Measurements from ENCODE around the gene UCP2. TPM values are rescaled to one million over a fixed set of nuclear protein-coding genes. Genes with fewer than 3 reads are reported as not detected.

The UCP2 gene
- total and polyA plus RNA-seq, 10 of the 15 experiments (the other 5 are each of a cell fraction or from before 2014, with no cell fraction given) = 32.9 to 248 (median 154) TPM

GRCh38 chr11:73961321-73961720 is 21.3 kb downstream of the UCP2 start (continued):
- no peak for TF ChIP-seq MLLT1 (IDR thresholded peaks at IDR 0.05)
- no peak for TF ChIP-seq RUNX3 (IDR thresholded peaks at IDR 0.05; ENCODE audit: low read length)

GRCh38 chr11:73958521-73959141 is 24.0 kb downstream of the UCP2 start:
- ChIA-PET CTCF (interaction anchor here (1.4 kb wide), 1 partner anchor 297 kb away, joined by 4 read pairs; no protein-coding TSS in a partner anchor), SMC1A (ENCODE audit: uncharacterized antibody, unreplicated experiment) (no interaction called here), RAD21 (ENCODE audit: unreplicated experiment) (interaction anchor here (1.0 kb wide), 1 partner anchor 22 kb away, joined by 3 read pairs; no protein-coding TSS in a partner anchor), POLR2A (no interaction called here)
- no TSS peak for BruUV-seq (replicated peaks)
- WGBS (ENCODE audit: insufficient coverage, insufficient replicate concordance, low lambda C conversion rate, missing lambda C conversion rate) = 73% methylated on average over 18 of the region's 18 CpGs
- no peak overlapping the region for H3K4me3 ChIP-seq
- H3K27ac ChIP-seq (ENCODE audit: control insufficient read depth, insufficient read depth) = no peak overlapping the region
- no peaks in the 10 kb centered on the region for H3K4me1 ChIP-seq (ENCODE audit: control insufficient read depth, insufficient read depth, low read length)
- intact Hi-C loops (cut with micrococcal nuclease; ENCODE audit: unreplicated experiment) = no loop called here
- no peaks in the 10 kb centered on the region for H3K9me3 ChIP-seq (replicated peaks; ENCODE audit: control insufficient read depth, insufficient read depth, low read length)
- no peaks in the 10 kb centered on the region for H3K27me3 ChIP-seq (replicated peaks in 1 of 2; ENCODE audit: control insufficient read depth in 2 of 2, insufficient read depth in 2 of 2, low read length in 1 of 2)
- no peaks in the 10 kb centered on the region for H3K36me3 ChIP-seq (ENCODE audit: control insufficient read depth in 2 of 2, insufficient read depth in 2 of 2, low read length in 1 of 2)
- TF ChIP-seq ZSCAN29 (IDR thresholded peaks at IDR 0.05) = no peak
- TF ChIP-seq POLR2A (IDR thresholded peaks at IDR 0.05; ENCODE audit: low read depth, low read length) = no peak
- no peak for TF ChIP-seq PRDM15 (CRISPR knock-in tag; IDR thresholded peaks at IDR 0.05)
- TF ChIP-seq RAD21 (IDR thresholded peaks at IDR 0.05; ENCODE audit: insufficient read depth, low read depth, low read length) = no peak
- no peak for TF ChIP-seq MEF2A (IDR thresholded peaks at IDR 0.05; ENCODE audit: insufficient read depth, low read depth, low read length)
- TF ChIP-seq RB1 (IDR thresholded peaks at IDR 0.05; ENCODE audit: borderline replicate concordance) = no peak
- no peak for TF ChIP-seq SIX5 (IDR thresholded peaks at IDR 0.05; ENCODE audit: low read depth, low read length, severe bottlenecking)
- no peak for ATAC-seq
- no peak for FAIRE-seq
- H2AFZ ChIP-seq (ENCODE audit: control insufficient read depth, low read depth, low read length) = no peak overlapping the region
- no peak overlapping the region for H3K4me2 ChIP-seq (ENCODE audit: control insufficient read depth, insufficient read depth)
- H4K20me1 ChIP-seq (ENCODE audit: control insufficient read depth, insufficient read depth) = no peaks in the 10 kb centered on the region
- in situ Hi-C loops (cut with MboI) = no loop called here
- DNase-seq (ENCODE audit: low read depth, low spot score) = no peak
- H3K9ac ChIP-seq (ENCODE audit: control insufficient read depth, insufficient read depth, low read length) = no peak overlapping the region
- no peaks in the 10 kb centered on the region for H3K79me2 ChIP-seq (ENCODE audit: control insufficient read depth, insufficient read depth, low read length)

Measured in GM12878 (cell line).